Endothelial cell of umbilical vein (primary cell): ENCODE results near the gene ZIC5.

ENCODE experiments used
- CTCF ChIP-seq, 2 donors: IDR thresholded peaks; 1 replicate in 1 of 2; 2 replicates in 1 of 2; pipeline ENCODE4 v1.5.1; 2011; ENCODE audit warnings: low read length in 2 of 2, mild to moderate bottlenecking in 2 of 2, moderate library complexity in 2 of 2, control low read depth in 1 of 2, inconsistent platforms in 1 of 2, low read depth in 1 of 2; ENCODE audit not compliant: insufficient read depth in 1 of 2; ENCODE audit errors: extremely low read depth in 1 of 2
- EZH2 ChIP-seq: IDR thresholded peaks from 2 replicates; pipeline ENCODE4 v1.6.1; 2012; ENCODE audit warnings: borderline replicate concordance, low read depth, mild to moderate bottlenecking, moderate library complexity, low read length, inconsistent platforms; ENCODE audit not compliant: severe bottlenecking
- FOS ChIP-seq: IDR thresholded peaks from 2 replicates; pipeline ENCODE4 v1.6.1; 2011; ENCODE audit warnings: mild to moderate bottlenecking, low read length, moderate library complexity, borderline replicate concordance; ENCODE audit not compliant: insufficient read depth
- GATA2 ChIP-seq: IDR thresholded peaks from 2 replicates; pipeline ENCODE4 v1.7.0; 2011; ENCODE audit warnings: low read depth, mild to moderate bottlenecking, moderate library complexity, mixed read lengths, low read length; ENCODE audit not compliant: insufficient read length, insufficient read depth
- JUN ChIP-seq: IDR thresholded peaks from 2 replicates; pipeline ENCODE4 v1.6.1; 2011; ENCODE audit warnings: borderline replicate concordance, low read depth; ENCODE audit not compliant: insufficient read length, insufficient read depth
- MAX ChIP-seq: IDR thresholded peaks from 2 replicates; pipeline ENCODE4 v1.6.1; 2011; ENCODE audit not compliant: insufficient read depth, insufficient read length
- MYC ChIP-seq: IDR thresholded peaks from one replicate; pipeline ENCODE4 v1.6.1; 2011; ENCODE audit warnings: mild to moderate bottlenecking, low read depth, low read length
- POLR2A ChIP-seq: IDR thresholded peaks from 2 replicates; pipeline ENCODE4 v1.6.1; 2012; ENCODE audit warnings: low read depth, mild to moderate bottlenecking, control low read depth, low read length
- POLR2AphosphoS5 ChIP-seq: IDR thresholded peaks from 2 replicates; pipeline ENCODE4 v1.6.1; 2012; ENCODE audit warnings: low read depth, mild to moderate bottlenecking, control low read depth, low read length, moderate library complexity; ENCODE audit not compliant: insufficient read depth

- TF ChIP-seq POLR2AphosphoS5, result no peak
- no peak for TF ChIP-seq POLR2A
- TF ChIP-seq CTCF (IDR thresholded peaks at IDR 0.05; ENCODE audit: extremely low read depth in 1 of 2, insufficient read depth in 1 of 2, low read depth in 1 of 2, low read length in 2 of 2), result no peak
- TF ChIP-seq MAX, result no peak
- TF ChIP-seq MYC, result no peak
- no peak for TF ChIP-seq FOS
- TF ChIP-seq EZH2, result no peak
- TF ChIP-seq GATA2, result no peak
- TF ChIP-seq JUN, result no peak
Measured at GRCh38 chr13:99922631-99923404, 48.7 kb downstream of the ZIC5 start.
